Trophoblast cell (in vitro differentiated cells and primary cell): ENCODE results near the gene TAF1L.

Source experiments
- DNase-seq, 2 donors: peaks; one replicate each; pipeline ENCODE4 v3.0.0-alpha.2; 2016
- H2AFZ ChIP-seq: 2 replicates; pipeline ENCODE4 v1.6.1; 2013; ENCODE audit warnings: low read length, moderate library complexity, mild to moderate bottlenecking; ENCODE audit not compliant: insufficient read depth, poor library complexity
- H2AK5ac ChIP-seq: 2 replicates; pipeline ENCODE4 v1.6.1; 2013; ENCODE audit warnings: mild to moderate bottlenecking, low read length
- H2BK120ac ChIP-seq: 2 replicates; pipeline ENCODE4 v1.6.1; 2013; ENCODE audit warnings: low read length, mild to moderate bottlenecking, moderate library complexity; ENCODE audit not compliant: insufficient read depth, poor library complexity
- H2BK12ac ChIP-seq: 2 replicates; pipeline ENCODE4 v1.6.1; 2013; ENCODE audit warnings: mild to moderate bottlenecking, low read length, moderate library complexity
- H2BK5ac ChIP-seq: 2 replicates; pipeline ENCODE4 v1.6.1; 2013; ENCODE audit warnings: low read length, low read depth, moderate library complexity, mild to moderate bottlenecking; ENCODE audit not compliant: poor library complexity
- H3K14ac ChIP-seq: 2 replicates; pipeline ENCODE4 v1.6.1; 2013; ENCODE audit warnings: mild to moderate bottlenecking, low read length
- H3K18ac ChIP-seq: 2 replicates; pipeline ENCODE4 v1.6.1; 2013; ENCODE audit warnings: mild to moderate bottlenecking, low read length
- H3K23ac ChIP-seq: 2 replicates; pipeline ENCODE4 v1.6.1; 2013; ENCODE audit warnings: low read length
- H3K27ac ChIP-seq: 2 replicates; pipeline ENCODE4 v1.5.1; 2013; ENCODE audit warnings: low read depth, mild to moderate bottlenecking, inconsistent platforms, low read length, moderate library complexity
- H3K27me3 ChIP-seq: 2 replicates; pipeline ENCODE4 v1.6.1; 2013; ENCODE audit warnings: inconsistent platforms, mild to moderate bottlenecking, low read length, moderate library complexity; ENCODE audit not compliant: insufficient read depth
- H3K36me3 ChIP-seq, 2 experiments: 1 replicate in 1 of 2; 2 replicates in 1 of 2; pipeline ENCODE4 v1.6.1; 2013; ENCODE audit warnings: low read length in 2 of 2, mild to moderate bottlenecking in 2 of 2, moderate library complexity in 1 of 2; ENCODE audit not compliant: insufficient read depth in 2 of 2, control insufficient read depth in 1 of 2
- H3K4ac ChIP-seq: 2 replicates; pipeline ENCODE4 v1.6.1; 2013; ENCODE audit warnings: low read depth, mild to moderate bottlenecking, low read length, moderate library complexity
- H3K4me1 ChIP-seq, 2 experiments: 1 replicate in 1 of 2; 2 replicates in 1 of 2; pipeline ENCODE4 v1.6.1; 2013; ENCODE audit warnings: low read length in 2 of 2, mild to moderate bottlenecking in 2 of 2, moderate library complexity in 1 of 2; ENCODE audit not compliant: insufficient read depth in 2 of 2, control insufficient read depth in 1 of 2
- H3K4me2 ChIP-seq: 2 replicates; pipeline ENCODE4 v1.6.1; 2013; ENCODE audit warnings: inconsistent platforms, mild to moderate bottlenecking, low read length, moderate library complexity
- H3K4me3 ChIP-seq: 2 replicates; pipeline ENCODE4 v1.5.1; 2013; ENCODE audit warnings: mild to moderate bottlenecking, low read depth, low read length, inconsistent platforms
- H3K79me1 ChIP-seq: one replicate; pipeline ENCODE4 v1.6.1; 2013; ENCODE audit warnings: low read length
- H3K79me2 ChIP-seq: 2 replicates; pipeline ENCODE4 v1.6.1; 2013; ENCODE audit warnings: low read length, mild to moderate bottlenecking; ENCODE audit not compliant: control insufficient read depth, insufficient read depth, poor library complexity
- H3K9ac ChIP-seq: 2 replicates; pipeline ENCODE4 v1.6.1; 2013; ENCODE audit warnings: mild to moderate bottlenecking, low read length
- H3K9me3 ChIP-seq: 2 replicates; pipeline ENCODE4 v1.6.1; 2013; ENCODE audit warnings: low read depth, mild to moderate bottlenecking, control low read depth, inconsistent platforms, low read length; ENCODE audit not compliant: insufficient read depth
- H4K12ac ChIP-seq: 2 replicates; pipeline ENCODE4 v1.6.1; 2013; ENCODE audit warnings: low read depth, mild to moderate bottlenecking, low read length, moderate library complexity
- H4K8ac ChIP-seq: 2 replicates; pipeline ENCODE4 v1.6.1; 2013; ENCODE audit warnings: low read depth, mild to moderate bottlenecking, low read length, moderate library complexity
- H4K91ac ChIP-seq: one replicate; pipeline ENCODE4 v1.6.1; 2013; ENCODE audit warnings: low read depth, mild to moderate bottlenecking, low read length, moderate library complexity
- WGBS: extraction: QIAGEN DNeasy Blood & Tissue Kit; methylation state at CpG from one replicate; pipeline ENCODE4 v1.1.7; 2013; ENCODE audit warnings: missing lambda C conversion rate; ENCODE audit not compliant: insufficient read length, insufficient coverage; ENCODE audit errors: extremely low coverage; 5-methylcytosine and 5-hydroxymethylcytosine counted together

The TAF1L gene

DNA sequence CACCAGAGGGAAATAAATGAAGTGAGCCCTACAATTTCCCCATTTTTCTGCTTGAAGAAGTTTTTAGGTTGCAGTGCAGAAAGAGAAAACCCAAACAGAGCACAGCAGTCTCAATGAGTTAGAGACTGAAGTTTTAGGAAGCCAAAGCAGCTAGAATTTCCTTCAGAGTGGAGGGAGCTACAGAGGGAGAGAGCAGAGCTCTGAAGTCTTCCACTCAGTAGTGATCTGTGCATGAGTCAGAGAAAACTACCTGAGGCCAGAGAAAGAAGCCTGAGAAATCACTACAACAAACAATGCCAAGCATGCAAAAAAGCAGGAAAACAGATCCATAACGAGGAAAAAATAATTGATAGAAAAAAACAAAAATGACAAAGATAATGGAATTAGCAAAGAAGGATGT, 44.6 kb downstream of the TAF1L start:
- H3K79me2 ChIP-seq = no peaks in the 10 kb centered on the region
- H4K8ac ChIP-seq = no peak overlapping the region
- H3K27ac ChIP-seq = peak overlapping the region; percentile 26
- H3K9ac ChIP-seq = no peak overlapping the region
- no peaks in the 10 kb centered on the region for H3K36me3 ChIP-seq
- DNase-seq = peak; percentile 49 to 84
- no peak overlapping the region for H3K4me2 ChIP-seq
- no peak overlapping the region for H3K4ac ChIP-seq
- H2BK12ac ChIP-seq = no peak overlapping the region
- no peak overlapping the region for H4K91ac ChIP-seq
- H3K14ac ChIP-seq = no peak overlapping the region
- peaks cover 1% of the 10 kb centered on the region for H3K79me1 ChIP-seq
- H3K23ac ChIP-seq = no peak overlapping the region
- H4K12ac ChIP-seq = no peak overlapping the region
- no peak overlapping the region for H2AFZ ChIP-seq
- no peaks in the 10 kb centered on the region for H3K4me1 ChIP-seq
- no peaks in the 10 kb centered on the region for H3K27me3 ChIP-seq
- H3K9me3 ChIP-seq = no peaks in the 10 kb centered on the region
- no peak overlapping the region for H2BK120ac ChIP-seq
- no peak overlapping the region for H3K4me3 ChIP-seq
- H2BK5ac ChIP-seq = no peak overlapping the region
- no CpG with 5 or more reads among the region's 1 CpG for WGBS
- no peak overlapping the region for H2AK5ac ChIP-seq
- no peak overlapping the region for H3K18ac ChIP-seq

DNA sequence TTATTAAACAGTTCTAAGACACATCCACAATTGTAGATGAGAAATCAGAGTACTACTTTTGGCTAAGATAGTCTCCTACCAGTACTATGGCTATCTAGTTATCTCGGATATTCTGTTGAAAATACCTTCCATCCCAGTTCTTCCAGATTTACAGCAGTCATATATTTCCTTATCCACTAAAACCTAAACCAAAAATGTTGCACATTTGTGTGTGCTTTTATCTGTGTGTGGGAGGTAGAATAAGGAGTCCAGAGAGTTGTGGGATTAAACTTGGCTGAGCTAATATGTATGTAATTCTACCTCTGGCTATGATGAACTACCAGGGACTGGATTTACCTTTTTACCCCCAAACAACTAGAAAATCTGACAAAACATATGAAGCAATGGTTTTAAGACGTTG, 45.0 kb downstream of the TAF1L start:
- no peak overlapping the region for H2BK12ac ChIP-seq
- no peak overlapping the region for H4K8ac ChIP-seq
- H3K23ac ChIP-seq = no peak overlapping the region
- no peak overlapping the region for H3K9ac ChIP-seq
- H3K4ac ChIP-seq = no peak overlapping the region
- no peaks in the 10 kb centered on the region for H3K36me3 ChIP-seq
- H3K9me3 ChIP-seq = no peaks in the 10 kb centered on the region
- H2AFZ ChIP-seq = no peak overlapping the region
- H3K79me1 ChIP-seq = peaks cover 1% of the 10 kb centered on the region
- WGBS = no CpG with 5 or more reads among the region's 2 CpGs
- no peaks in the 10 kb centered on the region for H3K79me2 ChIP-seq
- no peaks in the 10 kb centered on the region for H3K4me1 ChIP-seq
- no peak overlapping the region for H2BK5ac ChIP-seq
- H4K91ac ChIP-seq = no peak overlapping the region
- no peak overlapping the region for H2BK120ac ChIP-seq
- no peak overlapping the region for H3K18ac ChIP-seq
- H2AK5ac ChIP-seq = no peak overlapping the region
- H3K4me2 ChIP-seq = no peak overlapping the region
- no peak overlapping the region for H4K12ac ChIP-seq
- H3K27ac ChIP-seq = peak overlapping the region; percentile 26
- H3K4me3 ChIP-seq = no peak overlapping the region
- no peaks in the 10 kb centered on the region for H3K27me3 ChIP-seq
- H3K14ac ChIP-seq = no peak overlapping the region
- peak in 1 of 2 donors; percentile 78 for DNase-seq

DNA sequence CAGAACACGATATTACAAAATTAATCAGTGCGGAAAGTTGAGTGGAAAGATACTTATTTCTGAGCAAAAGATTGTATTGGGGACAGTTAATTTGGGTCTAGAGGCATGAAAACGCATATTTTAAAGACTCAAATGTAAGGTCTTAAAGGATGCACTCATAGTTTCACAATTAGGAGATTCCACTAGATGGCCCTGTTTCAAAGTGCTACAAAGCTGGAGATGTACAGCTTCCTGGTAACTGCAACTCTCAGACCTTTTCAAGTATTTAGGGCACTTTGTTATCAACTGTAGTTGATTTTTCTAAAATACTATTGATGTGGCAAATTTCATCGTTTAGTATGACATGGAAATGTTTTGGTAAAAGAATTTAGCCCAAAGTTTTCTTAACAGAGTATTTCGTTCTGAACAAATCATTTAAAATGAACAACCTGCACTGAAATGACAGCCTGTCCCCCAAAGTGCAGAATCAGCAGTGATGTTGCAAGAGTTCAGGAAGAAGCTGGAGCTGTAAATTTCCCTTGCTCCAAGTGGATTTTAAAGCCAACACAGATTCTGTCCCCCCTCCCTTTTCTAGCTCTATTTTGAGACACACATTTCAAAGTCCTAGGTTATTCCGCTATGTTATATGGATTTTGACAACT, 46.3 kb downstream of the TAF1L start:
- no peak overlapping the region for H2AFZ ChIP-seq
- no peaks in the 10 kb centered on the region for H3K79me2 ChIP-seq
- H3K36me3 ChIP-seq = no peaks in the 10 kb centered on the region
- H3K27ac ChIP-seq = no peak overlapping the region
- H4K91ac ChIP-seq = no peak overlapping the region
- peak in 1 of 2 donors; percentile 64 for DNase-seq
- no peak overlapping the region for H2AK5ac ChIP-seq
- H3K9me3 ChIP-seq = no peaks in the 10 kb centered on the region
- no peak overlapping the region for H3K18ac ChIP-seq
- H2BK12ac ChIP-seq = no peak overlapping the region
- H3K14ac ChIP-seq = no peak overlapping the region
- H3K4me3 ChIP-seq = no peak overlapping the region
- H3K23ac ChIP-seq = no peak overlapping the region
- H3K4ac ChIP-seq = no peak overlapping the region
- H3K27me3 ChIP-seq = no peaks in the 10 kb centered on the region
- H2BK5ac ChIP-seq = no peak overlapping the region
- no peak overlapping the region for H3K4me2 ChIP-seq
- H4K12ac ChIP-seq = no peak overlapping the region
- H3K9ac ChIP-seq = no peak overlapping the region
- no peaks in the 10 kb centered on the region for H3K4me1 ChIP-seq
- peaks cover 1% of the 10 kb centered on the region for H3K79me1 ChIP-seq
- no peak overlapping the region for H4K8ac ChIP-seq
- WGBS = no CpG with 5 or more reads among the region's 6 CpGs
- no peak overlapping the region for H2BK120ac ChIP-seq

DNA sequence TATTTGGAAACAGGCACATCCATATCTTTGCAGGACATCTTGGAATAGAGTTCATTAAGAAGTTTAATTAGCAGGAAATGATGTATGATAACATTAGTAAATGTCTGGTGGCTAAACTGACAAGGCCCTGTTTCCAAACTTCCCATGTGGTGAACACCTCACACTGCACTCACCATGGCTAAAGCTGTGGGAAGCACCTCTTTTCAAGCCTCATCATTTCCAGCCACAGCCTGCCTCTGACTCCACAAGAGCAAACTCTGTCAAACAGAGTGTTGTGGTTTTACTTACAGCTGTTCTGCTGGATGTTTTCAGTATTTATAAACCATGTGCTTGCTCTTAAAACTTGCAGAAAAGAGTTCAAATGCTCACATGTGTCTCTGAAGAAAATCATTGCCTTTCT, 47.6 kb downstream of the TAF1L start:
- no peak overlapping the region for H4K12ac ChIP-seq
- no peak overlapping the region for H4K91ac ChIP-seq
- H2AFZ ChIP-seq = no peak overlapping the region
- no peak overlapping the region for H2BK12ac ChIP-seq
- H3K36me3 ChIP-seq = no peaks in the 10 kb centered on the region
- H4K8ac ChIP-seq = no peak overlapping the region
- H3K9me3 ChIP-seq = no peaks in the 10 kb centered on the region
- no peaks in the 10 kb centered on the region for H3K27me3 ChIP-seq
- H3K4ac ChIP-seq = no peak overlapping the region
- H2BK120ac ChIP-seq = no peak overlapping the region
- no peak overlapping the region for H3K23ac ChIP-seq
- H3K79me1 ChIP-seq = peaks cover 1% of the 10 kb centered on the region
- H3K4me1 ChIP-seq = no peaks in the 10 kb centered on the region
- H3K9ac ChIP-seq = no peak overlapping the region
- no peak overlapping the region for H3K4me2 ChIP-seq
- no peak overlapping the region for H2AK5ac ChIP-seq
- no peak for DNase-seq
- H3K79me2 ChIP-seq = no peaks in the 10 kb centered on the region
- no peak overlapping the region for H3K14ac ChIP-seq
- no peak overlapping the region for H3K18ac ChIP-seq
- H2BK5ac ChIP-seq = no peak overlapping the region
- H3K27ac ChIP-seq = no peak overlapping the region
- no peak overlapping the region for H3K4me3 ChIP-seq
